ENCODE data around the gene MT4.
"Not testable (repeated sequence)": the region's sequence is repeated elsewhere in the genome, so short reads cannot be mapped to it uniquely, and the experiment has no call there.

MT4 gene

DNA sequence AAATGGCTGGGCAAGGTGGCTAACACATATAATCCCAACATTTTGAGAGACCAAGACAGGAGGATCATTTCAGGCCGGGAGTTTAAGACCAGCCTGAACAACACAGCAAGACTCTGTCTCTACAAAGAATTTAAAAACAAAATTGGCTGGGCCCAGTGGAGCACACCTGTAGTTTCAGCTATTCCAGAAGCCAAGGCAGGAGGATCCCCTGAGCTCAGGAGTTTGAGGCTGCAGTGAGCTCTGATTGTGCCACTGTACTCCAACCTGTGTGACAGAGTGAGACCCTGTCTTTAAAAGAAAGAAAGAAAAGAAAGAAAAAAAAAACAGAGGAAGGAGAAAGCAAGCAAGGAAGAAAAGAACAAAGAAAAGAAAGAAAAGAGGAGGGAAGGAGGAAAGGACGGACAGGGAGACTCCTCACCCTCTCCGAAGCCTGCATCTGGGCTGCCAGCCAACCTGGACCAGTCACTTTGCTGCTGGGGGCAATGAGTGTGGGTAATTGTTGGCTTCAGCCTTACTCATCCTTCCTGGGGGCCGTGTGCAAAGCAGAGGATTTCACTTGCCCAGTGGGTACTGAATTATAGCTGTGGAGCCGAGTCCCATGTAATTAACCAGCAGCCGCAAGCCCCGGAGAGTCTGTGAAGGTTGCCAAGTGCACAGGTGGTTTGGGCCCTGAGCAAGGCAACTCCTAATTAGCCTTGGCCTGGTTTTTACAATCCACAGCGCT is 6.7 kb upstream of the MT4 start:
- no peak for DNase-seq (ENCODE audit: low read depth, low spot score)

- DNase-seq (ENCODE audit: low read depth, low spot score): no peak
Observed at GRCh38 chr16:56559109-56559508, 5.8 kb upstream of the MT4 start.

DNA sequence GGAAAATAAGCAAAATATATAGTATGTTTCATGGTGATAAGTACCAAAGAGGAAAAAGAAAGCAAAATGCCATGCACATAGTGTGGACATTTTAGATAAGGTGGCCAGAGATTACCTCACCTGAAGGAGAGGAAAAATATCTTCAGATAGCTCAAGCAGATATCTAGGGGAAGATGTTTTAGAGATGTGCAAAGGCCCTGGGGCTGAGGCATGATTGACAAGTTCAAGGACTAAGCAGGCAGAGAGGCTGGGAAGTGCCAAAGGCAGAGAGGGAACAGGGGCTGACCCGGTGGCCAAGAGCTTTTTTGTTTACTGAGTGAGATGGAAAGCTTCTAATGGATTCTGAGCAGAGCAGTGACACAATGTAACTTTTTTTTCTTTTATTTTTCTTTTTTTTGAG is 4.4 kb upstream of the MT4 start:
- no peak for DNase-seq (ENCODE audit: low read depth, low spot score)

DNA sequence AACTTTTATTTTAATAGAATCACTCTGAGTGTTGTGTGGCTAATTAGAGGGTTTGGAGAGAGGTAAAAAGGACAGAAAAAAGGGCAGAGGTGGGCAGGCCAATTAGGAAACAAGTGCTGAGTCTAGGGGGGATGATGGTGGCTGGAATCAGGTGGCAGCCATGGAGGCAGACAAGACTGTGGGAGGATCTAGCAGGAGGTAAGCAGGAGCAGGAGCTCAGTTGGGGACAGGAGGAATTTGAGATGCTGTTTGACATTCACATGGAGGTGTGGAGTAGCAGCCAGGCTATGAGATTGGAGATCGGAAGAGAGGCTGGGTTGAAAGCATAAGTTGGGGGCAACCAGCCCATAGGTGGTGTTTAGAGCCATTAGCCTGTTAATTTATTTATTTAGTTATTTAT is 3.7 kb upstream of the MT4 start:
- no peak for DNase-seq (ENCODE audit: low read depth, low spot score)

DNA sequence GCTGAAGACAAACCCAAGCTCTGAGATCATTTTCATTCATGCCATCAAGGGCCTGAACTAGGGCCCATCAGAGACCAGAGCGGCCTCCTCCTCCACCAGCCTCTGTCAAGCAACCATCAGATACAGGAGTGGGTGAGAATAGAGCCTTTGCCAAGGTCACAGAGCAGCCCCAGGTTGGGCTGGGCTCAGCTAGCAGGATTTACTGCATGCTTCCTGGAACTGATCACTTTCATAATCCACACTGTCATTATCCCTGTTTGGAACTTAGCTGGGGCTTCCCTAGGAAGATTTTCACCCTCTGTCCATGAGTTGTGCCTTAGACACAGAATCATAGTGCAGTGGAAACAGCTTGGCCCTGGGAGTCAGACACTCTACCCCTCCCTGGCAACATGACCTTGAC is 5.1 kb downstream of the MT4 start:
- no peak for DNase-seq (ENCODE audit: low read depth, low spot score)

DNA sequence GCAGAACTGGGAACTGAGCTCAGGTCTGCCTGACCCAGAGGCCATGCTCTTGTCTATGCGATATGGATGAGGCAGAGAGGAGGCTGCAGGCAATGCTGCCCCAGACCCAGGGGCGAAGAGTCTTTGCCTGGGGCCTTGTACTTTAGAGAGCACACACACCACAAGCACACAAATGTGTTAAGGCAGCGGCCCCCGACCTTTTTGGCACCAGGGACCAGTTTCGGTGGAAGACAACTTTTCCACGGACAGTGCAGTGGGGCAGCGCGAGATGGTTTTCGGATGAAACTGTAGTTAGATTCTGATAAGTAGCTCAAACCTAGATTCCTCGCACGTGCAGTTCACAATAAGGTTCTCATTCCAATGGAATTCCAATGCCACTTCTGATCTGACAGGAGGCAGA is 6.7 kb downstream of the MT4 start:
- no peak for DNase-seq (ENCODE audit: low read depth, low spot score)

- DNase-seq (ENCODE audit: low read depth, low spot score): no peak
Observed at GRCh38 chr16:56574625-56575024, 9.8 kb downstream of the MT4 start.

GRCh38 chr16:56576585-56577299 is 11.9 kb downstream of the MT4 start:
- peak; percentile 91 for DNase-seq (ENCODE audit: low read depth, low spot score)

- no peak for DNase-seq (ENCODE audit: low read depth, low spot score)
Observed at GRCh38 chr16:56577300-56577625, 12.4 kb downstream of the MT4 start.

DNA sequence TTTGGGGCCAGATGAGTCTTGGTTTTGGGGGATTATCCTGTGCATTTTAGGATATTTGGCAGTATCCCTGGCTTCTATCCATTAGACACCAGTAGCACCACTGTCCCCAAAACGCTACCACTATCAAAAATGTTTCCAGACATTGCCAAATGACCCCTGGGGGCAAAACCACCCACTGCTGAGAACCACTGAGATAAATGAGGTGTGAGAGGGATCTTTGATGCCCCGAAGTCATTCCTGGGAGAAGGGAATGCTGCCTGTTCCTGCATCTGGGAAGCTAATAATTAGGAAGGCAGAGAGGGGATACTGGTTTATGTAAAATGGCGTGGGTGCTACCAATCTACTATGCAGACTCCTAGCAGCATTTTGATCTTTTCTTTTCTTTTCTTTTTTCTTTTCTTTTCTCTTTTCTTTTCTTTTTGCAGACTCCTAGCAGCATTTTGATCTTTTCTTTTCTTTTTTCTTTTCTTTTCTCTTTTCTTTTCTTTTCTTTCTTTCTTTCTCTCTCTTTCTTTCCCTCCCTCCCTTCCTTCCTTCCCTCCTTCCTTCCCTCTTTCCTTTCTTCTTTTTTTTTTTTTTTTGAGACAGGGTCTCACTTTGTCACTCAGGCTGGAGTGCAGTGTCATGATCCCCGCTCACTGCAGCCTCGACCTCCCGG is 15.6 kb downstream of the MT4 start:
- DNase-seq (ENCODE audit: low read depth, low spot score): peak; percentile 33

GRCh38 chr16:56582911-56583310 is 18.0 kb downstream of the MT4 start:
- not testable (repeated sequence) for DNase-seq (ENCODE audit: low read depth, low spot score)

GRCh38 chr16:56583351-56584168 is 18.7 kb downstream of the MT4 start:
- DNase-seq (ENCODE audit: low read depth, low spot score): no peak

GRCh38 chr16:56584276-56584675 is 19.4 kb downstream of the MT4 start:
- DNase-seq (ENCODE audit: low read depth, low spot score): no peak

DNA sequence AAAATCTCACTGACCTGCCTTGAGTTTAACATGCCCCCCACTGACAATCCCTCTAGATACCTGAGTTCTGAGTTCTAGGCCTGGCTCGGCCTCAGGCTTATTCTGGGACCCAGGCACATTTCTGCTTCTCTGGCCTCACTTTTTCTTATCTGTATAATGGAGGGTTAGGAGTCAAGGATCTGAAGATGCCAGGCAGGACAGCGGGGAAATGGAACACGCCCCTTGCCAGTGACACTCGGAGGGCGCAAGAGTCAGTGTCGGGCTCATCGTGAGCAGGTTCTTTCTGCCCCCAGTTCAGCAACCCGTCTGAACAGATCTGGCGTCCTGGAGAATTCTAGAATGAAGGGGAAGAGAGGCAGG is 23.9 kb downstream of the MT4 start:
- no peak for DNase-seq (ENCODE audit: low read depth, low spot score)

- DNase-seq (ENCODE audit: low read depth, low spot score): peak; percentile 68
Observed at GRCh38 chr16:56589141-56590039, 24.5 kb downstream of the MT4 start, which contains the start of gene MT3. Gene MT3 (plus strand): TSS chr16:56589528. CDS start chr16:56589591, 63 bp downstream.

DNA sequence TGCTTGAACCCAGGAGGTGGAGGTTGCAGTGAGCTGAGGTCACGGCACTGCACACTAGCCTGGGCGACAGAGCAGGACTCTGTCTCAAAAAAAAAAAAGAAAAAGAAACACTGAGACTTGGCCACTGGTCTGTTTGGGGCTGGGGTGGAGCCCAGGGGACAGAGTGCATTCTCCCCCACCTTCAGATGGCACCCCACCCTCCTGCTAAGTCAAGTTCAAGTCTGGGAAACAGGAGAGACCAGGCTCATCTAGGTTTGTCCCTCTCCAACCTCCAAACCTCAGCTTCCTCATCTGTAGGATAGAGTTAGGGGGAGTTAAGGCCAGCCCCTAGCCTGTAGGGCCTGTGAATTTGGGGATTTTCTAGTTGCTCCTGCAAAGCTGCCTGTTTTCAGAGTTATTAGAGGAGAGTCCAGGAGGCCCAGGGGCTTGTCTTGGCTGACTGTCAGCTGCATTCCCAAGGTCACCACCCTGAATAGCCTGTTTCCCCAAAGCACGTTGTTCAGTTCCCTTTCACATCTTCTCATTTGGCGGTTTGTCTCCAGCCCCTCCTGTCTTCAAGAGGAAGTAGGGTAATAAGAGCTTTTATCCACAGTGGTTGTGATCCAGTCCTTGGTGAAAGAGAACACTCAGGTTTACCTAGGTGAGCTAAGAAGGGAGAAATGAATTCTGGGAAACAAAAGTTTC is 26.6 kb downstream of the MT4 start:
- DNase-seq (ENCODE audit: low read depth, low spot score): no peak

- no peak for DNase-seq (ENCODE audit: low read depth, low spot score)
Observed at GRCh38 chr16:56593573-56594291, 28.9 kb downstream of the MT4 start.

DNA sequence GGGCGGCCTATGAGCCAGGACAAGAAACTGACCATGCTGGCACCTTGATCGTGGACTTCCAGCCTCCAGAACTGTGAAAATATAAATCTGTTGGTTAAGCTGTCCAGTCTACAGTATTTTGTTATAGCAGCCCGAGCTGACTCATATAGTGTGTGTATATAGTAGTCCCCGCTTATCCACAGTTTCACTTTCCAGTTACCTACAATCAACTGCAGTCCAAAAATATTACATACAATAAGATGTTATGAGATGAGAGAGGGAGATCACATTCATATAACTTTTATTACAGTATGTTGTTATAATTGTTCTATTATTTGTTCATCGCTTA is 29.4 kb downstream of the MT4 start:
- DNase-seq (ENCODE audit: low read depth, low spot score): no peak

DNA sequence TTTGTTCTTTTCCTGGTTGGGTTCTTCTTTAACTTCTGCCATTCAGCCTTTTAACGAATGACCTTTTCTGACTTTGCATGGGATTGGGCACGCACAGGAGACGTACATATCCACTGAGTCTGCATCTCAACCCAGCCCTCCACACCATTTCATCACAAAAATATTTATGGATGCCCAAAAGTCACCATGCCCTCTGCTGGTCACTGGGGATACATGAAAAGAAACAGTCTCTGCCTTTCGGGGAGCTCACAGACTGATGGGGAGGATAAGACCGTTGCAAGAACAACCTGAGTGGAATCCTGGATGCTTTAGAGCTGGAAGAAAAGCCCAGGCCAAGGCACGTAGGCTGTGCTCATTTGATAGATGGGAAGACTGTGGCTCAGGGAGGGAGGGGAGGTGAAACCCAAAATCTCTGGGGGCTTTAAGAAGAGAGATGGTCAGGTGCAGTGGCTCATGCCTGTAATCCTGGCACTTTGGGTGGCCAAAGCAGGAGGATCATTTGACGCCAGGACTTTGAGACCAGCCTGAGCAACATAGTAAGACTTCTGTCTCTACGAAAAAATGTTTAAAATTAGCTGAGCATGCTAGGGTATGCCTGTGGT is 35.6 kb downstream of the MT4 start:
- no peak for DNase-seq (ENCODE audit: low read depth, low spot score)

GRCh38 chr16:56601325-56601724 is 36.5 kb downstream of the MT4 start:
- DNase-seq (ENCODE audit: low read depth, low spot score): no peak
